Raji (cell line): Measurements from ENCODE around the gene CERS3.

ENCODE experiments used
- POLR2A ChIP-seq: IDR thresholded peaks from 2 replicates; pipeline ENCODE4 v1.6.1; 2011; ENCODE audit warnings: low read depth, low read length, control low read depth; ENCODE audit not compliant: insufficient read depth

The CERS3 gene

DNA sequence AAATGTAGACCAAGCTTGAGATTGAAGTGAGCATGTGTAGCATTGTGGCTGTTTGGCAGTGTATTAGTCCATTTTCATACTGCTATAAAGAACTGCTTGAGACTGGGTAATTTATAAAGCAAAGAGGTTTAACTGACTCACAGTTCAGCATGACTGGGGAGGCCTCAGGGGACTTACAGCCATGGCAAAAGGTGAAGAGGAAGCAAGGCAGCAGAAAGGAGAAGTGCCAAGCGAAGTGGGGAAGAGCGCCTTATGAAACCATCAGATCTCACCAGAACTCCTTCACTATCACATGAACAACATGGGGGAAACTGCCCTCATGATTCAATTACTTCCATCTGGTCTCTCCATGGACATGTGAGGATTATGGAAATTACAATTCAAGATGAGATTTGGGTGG, 8.6 kb upstream of the CERS3 start:
- TF ChIP-seq POLR2A, result no peak

DNA sequence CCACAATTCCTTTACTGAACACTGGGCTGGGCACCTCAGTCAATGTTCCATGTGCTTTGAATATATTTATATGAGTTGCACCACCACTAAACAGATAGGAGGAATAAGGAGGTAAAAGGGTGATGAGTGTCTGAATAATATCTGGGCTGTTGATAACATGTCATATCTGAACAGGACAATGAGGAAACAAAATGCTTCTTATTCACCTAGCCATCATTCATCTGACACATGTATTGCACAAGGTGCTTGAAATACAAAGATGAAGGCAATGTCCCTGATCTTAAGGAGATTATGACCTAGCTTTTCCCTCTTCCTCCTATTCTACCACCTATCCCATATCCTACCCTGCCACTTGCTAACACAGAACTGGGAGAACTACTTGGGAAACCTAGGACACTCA, 8.0 kb upstream of the CERS3 start:
- TF ChIP-seq POLR2A, result no peak

DNA sequence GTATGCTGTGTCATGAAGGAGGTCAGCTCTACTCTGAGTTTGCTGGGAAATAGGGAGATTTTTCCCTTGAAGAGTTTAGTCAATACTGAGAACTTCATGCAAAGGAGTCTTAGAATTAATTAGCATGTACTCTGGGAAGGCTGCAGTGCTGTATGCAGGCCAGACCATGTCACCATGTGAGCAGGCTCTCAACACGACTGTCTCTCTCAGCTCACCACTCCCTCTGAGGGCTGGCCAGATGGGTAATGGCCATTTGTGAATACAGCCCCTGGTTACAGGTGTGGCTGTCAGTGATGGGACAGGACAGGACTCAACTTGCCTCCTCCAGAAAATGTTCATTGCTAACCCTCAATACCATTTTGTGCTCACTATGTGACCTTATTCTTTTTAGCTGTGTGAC, 5.1 kb upstream of the CERS3 start:
- no peak for TF ChIP-seq POLR2A

DNA sequence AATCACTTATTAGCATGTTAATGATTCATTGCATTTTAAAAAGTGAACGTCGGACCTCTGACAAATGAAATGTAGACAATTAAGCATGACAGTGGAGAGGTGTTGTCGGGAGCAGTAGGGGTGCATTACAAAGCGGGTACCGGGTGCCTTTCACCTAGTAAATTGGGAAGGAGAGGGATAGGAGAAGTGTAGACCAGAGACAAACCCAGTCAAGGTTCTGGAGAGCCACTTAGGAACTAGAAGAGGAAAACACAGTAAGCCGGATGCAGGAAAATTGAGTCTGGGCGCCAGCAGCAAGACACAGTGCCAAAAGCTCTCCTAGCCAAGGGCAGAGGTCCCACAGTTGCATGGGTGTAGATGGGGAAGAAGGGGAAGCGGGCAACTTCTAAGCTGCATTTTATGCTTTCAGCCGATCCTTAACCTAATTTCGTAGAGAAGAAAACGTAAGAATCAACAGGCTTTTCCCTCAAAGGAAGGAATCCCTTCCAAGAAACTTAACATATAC, 3.1 kb upstream of the CERS3 start:
- no peak for TF ChIP-seq POLR2A

DNA sequence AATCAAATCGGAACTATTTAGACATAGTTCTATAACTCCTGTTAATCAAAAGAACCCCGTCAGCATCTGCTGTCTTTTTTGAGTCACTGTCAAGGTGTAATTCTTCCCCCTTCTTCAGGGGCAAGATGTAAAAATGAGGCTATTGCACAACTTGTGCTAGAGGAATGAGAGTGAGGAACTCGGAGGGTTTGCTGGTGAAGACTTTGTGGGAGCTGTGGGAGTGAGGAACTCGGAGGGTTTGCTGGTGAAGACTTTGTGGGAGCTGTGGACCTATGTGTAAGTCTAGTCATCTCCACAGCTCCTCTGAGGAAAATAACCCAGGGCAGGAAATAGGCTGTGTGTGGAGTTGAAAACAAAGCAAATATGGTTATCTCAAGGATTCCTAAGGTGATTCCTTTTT, 2.5 kb upstream of the CERS3 start:
- no peak for TF ChIP-seq POLR2A

DNA sequence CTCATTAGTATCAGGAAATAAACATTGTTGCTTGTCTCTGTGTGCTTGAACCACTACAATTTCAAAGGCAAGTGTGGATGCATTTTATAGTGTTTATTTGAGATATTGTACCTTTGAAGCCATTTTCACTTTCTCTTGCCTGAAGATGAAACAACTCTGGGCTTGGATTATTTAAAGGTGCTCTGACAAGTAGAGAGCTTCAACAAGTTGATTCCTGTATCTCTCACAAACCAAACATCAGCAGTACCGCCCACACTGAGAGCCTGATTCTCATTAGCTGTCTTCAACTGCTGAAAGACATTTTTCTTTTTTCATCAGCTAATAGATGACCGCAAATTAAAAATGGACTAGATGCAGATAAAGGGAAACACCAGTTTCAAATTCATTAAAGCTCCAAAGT, 806 bp upstream of the CERS3 start:
- TF ChIP-seq POLR2A, result no peak

GRCh38 chr15:100526027-100526481, 2.7 kb downstream of the CERS3 start:
- TF ChIP-seq POLR2A, result no peak

DNA sequence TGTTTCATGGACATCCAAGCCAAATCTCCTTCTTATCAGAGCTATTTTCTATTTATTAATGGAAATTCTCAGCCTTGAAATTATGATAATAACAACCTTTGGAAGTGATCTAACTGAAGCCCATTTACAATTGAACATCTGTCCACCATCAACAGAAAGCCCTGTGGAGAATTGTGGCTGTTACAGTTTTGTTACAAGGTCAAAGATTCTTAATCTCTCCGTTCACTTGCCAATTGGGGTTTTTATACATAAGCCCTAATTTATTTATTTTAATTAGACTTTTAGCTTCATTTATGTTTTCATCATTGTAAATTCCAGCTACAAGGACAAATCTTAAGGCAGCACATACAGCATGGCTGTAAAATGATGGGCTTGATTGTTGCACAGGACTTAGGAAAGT, 3.3 kb downstream of the CERS3 start:
- TF ChIP-seq POLR2A, result no peak

DNA sequence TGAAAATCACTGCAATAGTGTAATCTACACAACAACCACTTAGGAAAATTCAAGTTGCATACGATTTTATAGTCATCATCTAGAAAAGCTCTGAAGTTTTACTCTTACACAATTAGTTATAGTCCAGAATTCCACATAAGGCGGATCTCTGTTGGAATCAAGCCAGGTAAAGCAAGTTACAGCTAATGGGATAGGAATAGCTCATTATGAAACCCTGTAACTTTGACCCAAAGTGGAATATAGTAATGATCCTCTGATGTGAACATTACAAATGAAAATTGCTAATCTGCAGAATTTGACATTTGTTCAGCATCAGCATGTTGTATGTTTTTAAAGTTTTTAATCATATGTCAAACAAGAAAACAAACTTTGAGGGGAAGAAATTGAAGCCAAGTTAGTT, 4.4 kb downstream of the CERS3 start:
- TF ChIP-seq POLR2A, result no peak

DNA sequence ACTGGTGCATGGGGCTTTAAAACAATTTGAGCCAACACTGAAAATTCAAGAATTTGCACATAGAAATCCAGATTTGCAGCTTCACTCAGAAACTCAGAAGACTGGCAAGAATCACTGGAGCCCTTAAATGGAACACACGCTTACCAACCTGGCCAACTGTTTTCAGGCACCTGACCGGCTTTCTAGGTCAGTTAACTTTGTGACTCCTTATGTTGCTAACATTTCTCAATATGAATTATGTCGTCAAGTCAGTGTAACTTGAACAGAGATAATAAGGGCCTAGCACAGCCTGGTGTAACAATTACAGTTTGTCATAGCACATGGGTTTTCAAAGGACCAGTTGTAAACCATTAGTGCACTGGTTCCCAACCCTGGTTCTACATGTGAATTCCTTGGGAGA, 6.8 kb downstream of the CERS3 start:
- TF ChIP-seq POLR2A, result no peak

DNA sequence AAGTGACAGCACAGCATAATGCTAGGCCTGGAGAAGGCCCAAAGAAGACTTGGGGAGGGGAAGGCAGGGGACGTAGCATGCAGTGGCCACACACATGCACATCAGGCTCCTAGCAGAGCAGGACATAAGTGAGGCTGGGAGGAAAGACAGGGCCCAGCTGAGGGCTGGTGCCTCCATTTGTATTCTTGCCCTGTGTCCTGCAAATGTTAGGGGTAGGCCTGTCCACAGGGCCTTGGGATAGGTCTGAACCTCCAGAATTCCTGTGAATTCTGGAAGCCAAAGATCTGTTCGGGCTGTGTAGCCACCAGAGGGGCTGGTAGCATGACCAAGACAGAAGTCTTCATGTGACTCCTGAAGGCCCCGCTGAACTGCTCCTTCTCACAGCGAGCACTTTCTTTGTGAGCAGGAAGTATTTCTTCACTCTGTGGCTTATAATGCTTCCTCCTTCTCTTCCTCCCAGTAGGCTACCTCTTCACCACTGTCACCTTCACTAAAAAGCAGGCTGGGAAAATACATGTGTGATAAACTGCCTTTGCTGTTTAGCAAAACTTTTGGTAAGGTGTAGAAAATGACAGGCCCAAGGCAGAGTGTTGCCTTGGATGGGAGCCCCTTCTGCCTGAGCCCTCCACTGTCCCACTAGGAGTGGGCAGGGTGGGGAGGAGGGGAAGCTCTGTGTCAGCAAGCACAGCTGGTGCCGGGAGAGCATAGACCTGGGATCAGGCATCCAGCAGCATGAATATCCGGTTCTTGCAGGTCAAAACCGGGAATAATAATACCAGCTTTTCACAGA, 8.4 kb downstream of the CERS3 start:
- TF ChIP-seq POLR2A, result no peak

GRCh38 chr15:100517846-100518245, 10.9 kb downstream of the CERS3 start:
- no peak for TF ChIP-seq POLR2A

DNA sequence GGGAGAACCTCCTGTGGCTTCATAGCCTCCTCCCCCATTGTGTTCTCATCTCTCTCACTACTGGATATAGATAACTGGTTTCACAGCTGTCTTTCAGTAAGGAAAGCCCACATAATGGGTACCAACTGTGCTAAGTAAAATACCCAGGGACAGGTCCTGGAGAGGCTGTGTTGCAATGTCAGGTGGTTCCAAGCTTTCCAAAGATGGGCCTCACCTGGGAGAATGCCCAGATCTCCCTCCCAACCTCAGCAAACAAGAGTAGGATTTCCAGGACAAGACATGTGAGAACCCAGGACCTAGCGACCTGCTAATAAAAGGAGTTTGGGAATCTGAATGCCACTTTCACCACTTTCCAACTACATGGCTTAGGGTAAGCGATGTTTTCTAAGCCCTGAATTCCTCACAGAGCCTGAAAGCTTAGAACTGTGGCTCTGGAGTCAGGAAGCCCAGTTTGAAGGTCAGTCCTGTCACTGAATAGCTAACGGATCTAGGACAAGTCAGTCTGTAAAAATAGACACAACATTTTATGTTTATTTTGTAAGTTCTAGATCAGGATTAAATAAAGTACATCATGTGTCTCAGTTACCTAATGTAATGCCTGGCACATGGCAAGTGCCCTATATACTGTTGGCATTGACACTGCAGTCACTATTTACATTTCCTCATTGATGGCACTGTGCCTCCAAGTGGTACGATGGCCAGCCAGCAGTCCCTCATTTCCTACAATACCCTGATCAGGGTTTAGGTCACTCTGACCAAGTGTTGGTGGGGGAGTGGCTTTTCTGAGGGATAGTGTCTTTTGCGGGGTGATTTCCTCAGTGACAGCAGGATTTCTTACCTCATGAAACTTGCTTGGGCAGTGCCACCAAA, 11.9 kb downstream of the CERS3 start:
- TF ChIP-seq POLR2A, result no peak

GRCh38 chr15:100515758-100516157, 13.0 kb downstream of the CERS3 start:
- TF ChIP-seq POLR2A, result no peak

DNA sequence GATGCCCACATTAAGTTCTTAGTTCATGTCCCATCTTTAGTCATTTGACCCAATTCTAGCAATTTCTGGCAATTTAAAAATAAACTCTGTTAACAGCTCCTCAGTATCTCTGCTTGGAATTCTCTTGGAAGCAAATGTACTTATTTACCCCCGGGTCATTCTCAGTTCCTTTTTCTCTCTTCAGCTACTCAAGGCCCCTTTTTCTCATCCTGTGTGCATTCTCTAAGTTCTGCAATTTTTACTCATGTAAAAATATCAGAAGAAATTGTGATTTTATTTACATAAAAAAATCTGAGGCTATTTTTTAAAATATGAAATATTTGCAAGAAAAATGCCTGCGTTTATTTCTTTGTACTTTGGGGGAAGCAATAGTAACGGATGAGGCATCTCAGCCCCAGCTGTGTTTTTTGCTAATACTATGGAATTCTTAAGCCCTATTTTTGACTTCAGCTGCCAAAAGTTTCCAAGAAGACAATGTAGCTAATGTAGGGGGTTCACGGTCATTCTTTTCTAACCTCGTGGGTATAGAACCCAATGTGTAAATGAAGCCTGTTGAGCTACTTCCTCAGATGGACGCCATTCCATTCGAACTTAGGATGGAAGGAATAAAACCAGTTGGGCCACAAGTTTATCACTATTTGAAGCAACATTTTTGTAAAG, 20.0 kb downstream of the CERS3 start:
- TF ChIP-seq POLR2A, result no peak
